Inflammatory macrophage treated with lipopolysaccharide for 4 hours (primary cell): ENCODE measurements around the gene TTLL11.
"Not testable (repeated sequence)": the region's sequence is repeated elsewhere in the genome, so short reads cannot be mapped to it uniquely, and the experiment has no call there.

Experiments
- DNase-seq: peaks from one replicate; pipeline ENCODE4 v3.0.0-alpha.2; 2020

The TTLL11 gene

GRCh38 chr9:122040561-122041242, 52.4 kb downstream of the TTLL11 start:
- no peak for DNase-seq

DNA sequence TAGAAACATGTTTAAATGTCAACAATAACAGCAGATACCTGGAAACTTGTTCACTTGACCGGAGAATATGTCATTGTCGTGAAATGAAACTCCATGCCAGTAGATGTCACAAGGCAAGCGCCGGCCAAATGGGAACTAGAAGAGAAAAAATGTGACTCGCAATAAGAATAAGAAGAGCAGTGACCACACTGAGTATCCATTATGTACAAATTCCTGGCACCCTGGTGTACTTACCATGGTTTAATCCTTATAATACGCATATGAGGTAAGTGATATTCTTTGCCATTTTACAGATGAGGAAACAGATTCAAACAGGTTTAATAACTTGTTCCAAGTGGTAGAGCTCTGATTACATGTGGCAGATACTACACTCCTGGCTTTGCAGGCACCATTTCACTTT, 53.9 kb downstream of the TTLL11 start:
- no peak for DNase-seq

DNA sequence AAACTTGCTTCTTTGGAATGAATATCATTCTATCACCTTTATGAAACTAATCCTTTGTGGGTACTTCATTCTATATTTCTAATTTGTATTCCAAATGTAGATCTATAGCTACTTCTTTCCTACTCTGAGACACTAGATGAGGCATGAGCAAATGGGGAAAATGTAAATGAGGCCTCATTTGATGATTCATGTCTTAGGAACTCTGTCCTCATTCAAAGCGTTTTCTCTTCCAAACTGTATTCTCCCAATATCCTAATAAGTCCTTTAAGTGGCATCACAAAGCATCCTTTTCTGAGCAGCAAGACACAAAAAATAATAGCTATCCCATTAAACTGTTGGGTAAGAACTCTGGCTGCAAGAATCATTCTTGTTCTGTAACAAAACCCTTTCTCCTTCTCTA, 56.1 kb downstream of the TTLL11 start:
- DNase-seq = no peak

DNA sequence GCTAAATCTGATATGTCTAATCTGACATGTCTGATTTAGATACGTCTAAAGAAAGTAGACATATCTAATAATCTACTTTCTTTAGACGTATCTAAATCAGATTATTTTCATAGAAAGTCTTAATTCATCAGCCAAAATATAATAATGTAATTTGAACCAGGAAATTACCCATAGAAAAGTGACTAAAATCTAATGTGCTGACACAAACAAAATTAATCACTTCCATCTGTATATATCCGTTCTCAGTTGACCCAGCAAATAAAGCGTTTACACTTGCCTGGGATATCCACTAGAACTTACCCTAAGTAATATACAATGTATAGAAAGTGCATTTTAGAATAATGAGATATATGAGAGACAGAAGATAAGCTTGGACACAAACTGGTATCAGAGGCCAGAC, 56.7 kb downstream of the TTLL11 start:
- DNase-seq = no peak

DNA sequence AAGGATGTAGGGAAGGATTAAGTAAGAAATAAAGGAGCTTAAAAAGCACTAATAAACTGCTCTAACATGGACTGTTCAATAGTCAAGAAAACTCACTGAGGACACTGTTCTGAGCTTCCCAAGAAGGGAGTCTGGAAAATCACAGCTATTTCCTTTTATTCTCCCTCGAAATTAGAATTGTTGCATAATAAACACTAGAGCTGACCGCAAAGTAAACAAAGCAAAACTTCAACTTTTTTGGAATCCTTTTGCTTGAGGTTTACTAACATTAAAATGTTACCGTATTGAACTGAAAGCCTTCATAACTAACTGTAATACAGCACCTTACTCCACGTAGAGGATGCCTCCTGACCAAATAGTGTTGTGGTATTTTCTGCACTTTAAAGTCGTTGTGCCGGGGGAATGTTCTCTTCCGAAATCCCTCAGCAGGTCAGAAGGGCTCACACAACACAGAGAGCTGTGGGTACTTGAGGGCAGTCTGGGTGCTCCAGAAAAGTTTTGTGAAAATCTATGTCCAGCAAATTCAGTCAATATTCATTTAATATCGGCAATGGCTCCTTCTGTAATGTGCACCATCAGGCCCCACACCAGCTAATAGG, 59.2 kb downstream of the TTLL11 start:
- no peak for DNase-seq

DNA sequence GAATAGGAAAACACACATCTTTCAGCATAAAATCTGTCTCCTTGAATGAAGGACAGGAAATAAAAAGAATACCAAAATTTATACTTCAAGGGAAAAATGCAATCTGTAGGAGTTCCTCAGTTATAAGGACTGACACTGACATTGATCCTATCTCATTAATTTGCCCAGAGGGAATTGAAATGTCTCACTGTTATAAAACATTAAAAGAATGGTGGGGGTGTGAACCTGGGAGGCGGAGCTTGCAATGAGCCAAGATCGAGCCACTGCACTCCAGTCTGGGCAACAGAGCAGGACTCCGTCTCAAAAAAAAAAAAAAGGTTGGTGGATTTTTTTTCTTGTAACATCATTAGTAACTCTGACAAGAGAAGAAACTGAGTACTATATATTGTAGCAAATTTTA, 60.8 kb downstream of the TTLL11 start:
- DNase-seq = no peak

GRCh38 chr9:122031776-122032175, 61.3 kb downstream of the TTLL11 start:
- no peak for DNase-seq

- DNase-seq = no peak
Observed at GRCh38 chr9:122031157-122031556, 62.0 kb downstream of the TTLL11 start.

DNA sequence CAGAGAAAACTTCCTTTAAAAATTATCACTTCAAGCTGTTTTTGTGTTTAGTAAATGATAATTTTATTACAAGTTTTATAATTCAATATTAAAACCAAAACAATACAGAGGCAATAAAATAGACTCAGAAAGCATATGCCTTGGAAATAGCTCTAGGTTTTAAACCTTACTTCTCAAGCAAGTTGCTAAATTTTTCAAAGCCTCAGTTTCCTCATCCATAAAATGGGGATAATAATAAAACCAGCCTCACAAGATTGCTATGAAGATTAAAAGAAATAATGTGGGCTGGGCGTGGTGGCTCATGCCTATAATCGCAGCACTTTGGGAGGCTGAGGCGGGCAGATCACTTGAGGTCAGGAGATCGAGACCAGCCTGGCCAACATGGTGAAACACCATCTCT, 62.8 kb downstream of the TTLL11 start:
- DNase-seq = no peak

DNA sequence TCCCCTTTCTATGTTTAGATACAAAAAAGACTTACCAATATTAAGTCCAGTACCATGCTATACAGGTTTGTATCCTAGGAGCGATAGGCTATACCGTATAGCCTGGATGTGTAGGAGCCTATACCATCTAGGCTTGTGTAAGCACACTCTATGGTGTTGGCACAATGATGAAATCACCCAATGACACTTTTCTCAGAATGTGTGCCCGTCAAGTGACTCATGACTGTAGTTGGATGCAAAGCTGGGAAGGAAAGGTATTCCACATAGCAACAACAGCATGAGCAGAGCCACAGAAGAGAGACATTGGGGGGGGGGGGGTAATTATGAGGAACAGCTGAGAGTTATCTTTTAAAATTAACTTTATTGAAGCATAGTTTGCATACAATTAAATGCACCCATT, 63.2 kb downstream of the TTLL11 start:
- no peak for DNase-seq

DNA sequence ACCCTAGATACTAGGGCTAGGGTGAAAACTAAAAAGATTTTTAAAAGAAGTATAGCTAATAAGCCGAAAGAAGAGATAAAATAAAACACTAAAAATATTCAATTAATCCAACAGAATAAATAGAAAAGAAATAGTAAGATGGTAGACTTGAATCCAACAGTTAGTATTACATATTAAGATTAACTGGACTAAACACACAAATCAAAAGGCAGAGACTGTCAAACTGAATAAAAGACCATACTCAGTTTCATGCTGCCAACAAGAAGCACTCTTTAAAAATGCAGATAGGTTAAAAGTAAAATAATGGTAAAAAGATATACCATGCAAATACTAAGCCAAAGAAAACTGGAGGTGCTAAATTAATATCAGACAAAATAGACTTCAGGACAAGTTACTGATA, 65.0 kb downstream of the TTLL11 start:
- no peak for DNase-seq

DNA sequence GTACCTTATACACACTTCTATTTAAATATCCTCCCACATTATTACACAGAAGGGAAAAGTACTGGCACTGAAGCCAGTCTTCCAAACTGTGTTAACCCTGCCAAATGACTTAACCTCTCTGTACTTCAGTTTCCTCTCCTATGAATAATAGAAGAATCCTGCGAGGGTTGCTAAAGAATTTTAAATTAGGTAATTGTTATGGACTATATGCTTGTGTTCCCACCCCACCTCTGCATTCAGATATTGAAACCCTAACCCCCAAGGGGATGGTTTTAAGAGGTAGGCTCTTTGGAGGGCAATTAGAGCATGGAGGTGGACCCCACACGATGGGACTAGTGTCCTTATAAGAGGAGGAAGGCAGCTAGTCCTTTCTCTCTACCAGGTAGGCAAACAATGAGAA, 72.7 kb downstream of the TTLL11 start:
- DNase-seq = no peak

DNA sequence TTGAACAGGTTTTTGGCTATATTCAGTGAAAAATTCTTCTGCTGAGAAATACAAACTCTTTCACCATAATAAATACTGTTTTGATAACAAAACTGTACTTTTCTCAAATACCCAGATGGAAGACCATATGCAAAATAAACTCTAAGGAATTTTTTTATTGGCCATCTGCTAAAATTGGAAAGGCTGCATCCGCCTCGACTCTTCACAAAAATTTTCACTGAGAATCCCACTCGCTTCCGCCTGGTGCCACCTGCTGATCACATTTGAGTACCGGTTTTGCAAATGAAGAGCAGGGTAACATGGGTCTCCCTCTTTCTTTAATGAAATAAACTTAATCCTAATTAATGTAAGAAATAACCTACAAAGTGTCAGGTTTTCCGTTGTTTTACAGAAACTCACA, 76.4 kb downstream of the TTLL11 start:
- no peak for DNase-seq

DNA sequence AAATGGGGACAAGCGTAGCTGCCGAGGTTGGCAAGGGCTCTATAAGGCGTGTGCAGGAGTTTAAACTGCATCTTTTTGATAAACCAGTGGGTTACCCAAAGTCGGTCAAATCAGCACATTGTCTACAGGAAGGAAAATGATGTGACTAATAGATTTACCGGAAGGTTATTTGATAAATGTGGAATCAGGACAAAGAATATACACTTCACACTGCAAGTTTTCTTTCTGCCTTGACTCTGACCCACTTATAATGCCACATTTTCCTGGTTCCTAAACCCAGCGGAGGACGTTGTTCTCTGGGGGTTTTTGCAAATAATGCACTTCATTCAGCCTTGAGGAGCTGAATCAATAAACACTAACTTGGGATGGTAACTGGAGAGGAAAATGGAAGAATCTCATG, 76.8 kb downstream of the TTLL11 start:
- no peak for DNase-seq

DNA sequence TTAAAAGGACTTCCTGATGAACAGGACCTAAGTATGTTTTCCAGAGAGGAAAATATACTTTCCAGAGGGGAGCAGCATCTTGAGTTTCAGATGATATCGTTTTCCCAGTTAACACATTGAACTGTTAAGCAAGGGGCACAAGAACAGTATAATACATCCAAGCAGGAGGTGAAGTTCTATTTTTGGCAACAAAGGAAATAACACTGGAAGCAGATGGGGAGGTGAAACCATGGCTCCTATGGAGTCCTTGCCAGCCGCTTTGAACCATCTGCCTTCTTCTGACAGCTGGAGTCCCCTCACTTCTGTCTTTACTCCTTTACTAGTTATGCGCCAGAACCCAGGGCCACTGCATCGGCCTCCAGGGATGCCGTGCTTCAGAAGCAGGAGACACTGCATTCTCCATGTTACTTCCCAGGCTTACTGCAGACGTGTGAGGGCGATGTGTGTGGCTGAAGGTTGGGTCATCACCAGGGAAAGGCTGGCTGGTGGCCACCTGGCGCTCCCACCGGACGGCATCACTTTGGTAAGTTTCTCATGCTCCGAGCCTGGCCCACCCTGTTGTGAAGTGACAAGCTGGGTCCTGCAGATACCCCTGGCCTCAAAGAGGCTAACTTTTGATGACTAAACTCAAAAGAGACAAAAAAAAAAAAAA, 77.8 kb downstream of the TTLL11 start:
- DNase-seq = no peak

DNA sequence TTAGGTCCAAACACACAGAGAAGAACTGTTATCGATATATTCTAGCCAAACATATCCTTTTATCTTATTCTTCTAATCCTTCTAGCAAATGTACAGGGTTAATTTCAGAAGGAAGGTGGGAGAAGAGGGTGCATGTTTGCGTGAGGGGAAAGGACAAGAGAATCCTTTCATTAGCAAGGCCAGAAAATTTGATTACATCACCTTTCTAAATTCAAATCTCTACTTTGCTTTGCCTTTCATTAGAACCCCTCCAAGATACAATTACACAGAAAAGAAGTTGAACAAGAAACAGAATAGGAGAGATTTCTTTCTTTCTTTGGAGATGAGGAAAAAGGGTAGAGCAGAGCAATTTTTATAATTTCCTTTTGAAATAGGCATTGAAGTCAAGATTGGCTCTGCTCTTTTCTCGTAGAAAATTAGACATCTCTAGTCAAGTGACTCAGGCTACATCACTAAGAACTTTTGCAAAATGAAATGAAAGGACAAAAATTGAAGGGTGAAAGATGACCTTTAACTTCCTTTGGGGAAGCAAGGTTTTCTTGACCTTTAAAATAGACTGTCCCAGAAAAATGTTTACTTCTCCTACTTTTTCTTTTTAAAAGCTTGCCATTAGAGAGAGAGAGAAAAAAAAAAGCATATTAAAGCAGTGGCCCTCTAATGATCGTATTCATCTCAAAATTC, 81.2 kb downstream of the TTLL11 start:
- DNase-seq = no peak

GRCh38 chr9:122008559-122008958, 84.5 kb downstream of the TTLL11 start:
- no peak for DNase-seq

GRCh38 chr9:122007837-122008236, 85.3 kb downstream of the TTLL11 start:
- no peak for DNase-seq

DNA sequence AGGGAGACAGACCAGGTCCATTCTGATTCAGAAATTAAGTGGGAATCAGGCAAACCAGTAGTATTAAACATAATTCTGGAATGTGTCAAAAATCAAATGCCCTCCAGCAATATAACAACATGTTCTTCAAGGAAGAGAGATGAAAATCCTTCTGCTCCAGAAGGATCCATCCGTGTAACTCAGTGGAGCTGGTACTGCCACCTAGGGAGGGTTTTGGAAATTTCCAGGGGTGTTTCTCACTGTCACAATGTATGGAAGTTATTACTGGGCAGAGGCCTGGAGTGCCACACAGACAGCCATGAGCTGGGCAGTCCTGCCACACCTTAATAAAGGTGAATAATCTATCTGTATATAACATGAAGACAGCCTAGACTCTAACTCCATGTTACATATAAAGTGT, 87.5 kb downstream of the TTLL11 start:
- DNase-seq = no peak

- no peak for DNase-seq
Observed at GRCh38 chr9:122004589-122004988, 88.5 kb downstream of the TTLL11 start.

- DNase-seq = no peak
Observed at GRCh38 chr9:122001491-122002201, 91.5 kb downstream of the TTLL11 start.

DNA sequence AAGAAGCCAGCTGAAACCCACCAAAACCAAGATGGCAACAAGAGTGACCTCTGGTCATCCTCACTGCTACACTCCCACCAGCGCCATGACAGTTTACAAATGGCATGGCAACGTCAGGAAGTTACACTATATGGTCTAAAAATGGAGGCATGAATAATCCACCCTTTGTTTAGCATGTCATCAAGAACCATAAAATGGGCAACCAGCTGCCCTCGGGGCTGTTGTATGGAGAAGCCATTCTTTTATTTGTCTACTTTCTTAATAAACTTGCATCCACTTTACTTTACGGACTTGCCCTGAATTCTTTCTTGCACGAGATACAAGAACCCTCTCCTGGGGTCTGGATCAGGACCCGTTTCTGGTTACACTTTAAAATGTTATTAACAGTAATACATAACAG, 92.6 kb downstream of the TTLL11 start:
- not testable (repeated sequence) for DNase-seq

DNA sequence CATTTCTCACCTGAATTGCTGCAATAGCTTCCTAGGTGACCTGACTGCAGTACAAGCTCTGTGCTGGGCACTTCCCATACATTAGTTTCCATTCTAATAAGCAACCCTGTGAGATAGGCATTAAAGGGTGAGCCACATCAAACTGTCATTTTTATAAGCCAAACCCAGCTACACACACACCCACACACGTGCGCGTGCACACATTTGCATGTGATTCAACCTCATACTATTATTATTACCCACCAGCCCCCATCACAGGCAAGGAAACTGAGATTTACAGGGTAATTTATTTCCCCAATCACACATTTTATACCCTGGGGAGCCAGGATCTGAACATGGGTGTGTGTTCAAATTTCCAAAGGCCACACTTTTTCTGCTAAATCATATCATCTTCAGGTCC, 93.6 kb downstream of the TTLL11 start:
- no peak for DNase-seq
